Activated gamma-delta T cell (primary cell): Measurements from ENCODE around the gene KCTD14.
"Not testable (repeated sequence)": the region's sequence is repeated elsewhere in the genome, so short reads cannot be mapped to it uniquely, and the experiment has no call there.

Experiments
- DNase-seq: peaks from one replicate; lab custom pipeline; 2025; lab: John Stamatoyannopoulos, UW
- total RNA-seq, 2 donors: gene quantifications; one replicate each; lab custom pipeline; 2026; lab: John Stamatoyannopoulos, UW

The KCTD14 gene, protein sequence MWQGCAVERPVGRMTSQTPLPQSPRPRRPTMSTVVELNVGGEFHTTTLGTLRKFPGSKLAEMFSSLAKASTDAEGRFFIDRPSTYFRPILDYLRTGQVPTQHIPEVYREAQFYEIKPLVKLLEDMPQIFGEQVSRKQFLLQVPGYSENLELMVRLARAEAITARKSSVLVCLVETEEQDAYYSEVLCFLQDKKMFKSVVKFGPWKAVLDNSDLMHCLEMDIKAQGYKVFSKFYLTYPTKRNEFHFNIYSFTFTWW
- 0.04 to 0.15 reads per million in 2 donors for total RNA-seq

DNA sequence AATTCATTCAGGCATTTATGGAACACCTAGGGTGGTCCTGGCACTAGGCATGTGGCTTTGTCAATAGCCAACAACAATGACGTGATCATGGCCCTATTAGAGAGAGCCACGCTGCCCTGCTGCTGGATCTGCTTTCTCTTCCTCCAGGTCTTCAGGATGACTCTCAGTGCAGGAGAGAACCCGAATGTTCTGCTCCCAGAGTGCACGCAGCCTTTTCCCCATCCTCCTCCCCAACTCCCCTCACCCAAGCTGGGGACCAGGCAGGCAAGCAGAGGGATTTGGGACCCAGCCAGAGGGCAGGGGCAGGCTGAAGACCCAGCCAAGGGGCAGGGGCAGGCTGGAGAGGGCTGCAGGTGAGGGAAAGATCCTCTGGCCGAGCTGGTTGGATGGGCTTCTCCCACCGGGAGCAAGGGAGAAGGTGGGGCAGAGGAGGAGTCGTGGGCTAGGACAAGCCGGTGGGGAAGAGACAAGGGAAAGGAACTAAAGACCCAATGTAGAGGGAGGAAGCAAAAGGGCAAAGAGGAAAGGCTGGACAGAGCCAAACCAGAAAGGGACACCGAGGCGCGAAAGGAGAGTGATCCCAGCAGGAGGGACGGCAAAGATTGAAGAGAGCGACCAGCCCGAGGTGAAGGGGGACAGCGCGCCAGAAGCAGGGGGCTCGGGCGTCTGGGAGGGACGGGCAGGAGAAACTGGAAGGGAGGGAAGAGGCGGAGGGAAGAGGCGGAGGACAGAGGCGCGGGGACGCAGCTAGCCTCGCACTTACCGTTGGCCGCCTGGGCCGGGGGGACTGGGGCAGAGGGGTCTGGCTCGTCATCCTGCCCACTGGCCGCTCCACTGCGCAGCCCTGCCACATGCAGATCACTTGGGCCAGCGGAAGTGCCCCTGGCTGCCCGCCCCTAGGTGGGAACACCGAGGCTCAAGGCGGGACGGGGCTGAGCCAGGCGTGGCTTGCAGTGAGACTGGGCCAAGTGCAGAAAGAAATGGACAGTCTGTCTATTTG lies at the start of gene KCTD14:
Gene KCTD14, minus strand, starts transcription at position 880 of the 1,000 bp plus-strand sequence. Its CDS starts 27 bp downstream, at position 853.
- DNase-seq, result no peak

DNA sequence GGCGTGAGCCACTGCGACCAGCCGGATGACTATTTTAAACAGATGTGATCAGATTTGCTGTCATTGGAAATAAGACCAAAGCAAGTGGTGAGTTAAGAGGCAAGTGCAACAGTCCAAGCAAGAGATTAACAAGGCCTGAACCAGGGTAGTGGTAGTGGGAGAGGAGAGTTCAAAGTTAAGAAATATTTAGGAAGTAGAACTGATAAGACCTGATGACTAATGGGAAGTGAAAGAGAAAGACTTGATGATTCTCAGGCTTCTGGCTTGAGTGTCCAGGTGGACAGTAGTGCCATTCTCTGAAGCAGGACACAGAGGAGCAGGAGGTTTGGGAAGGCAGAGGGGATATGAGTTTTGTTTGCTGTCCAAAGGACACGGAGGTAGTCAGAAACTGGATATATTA lies 49.4 kb upstream of the KCTD14 start:
- no peak for DNase-seq

DNA sequence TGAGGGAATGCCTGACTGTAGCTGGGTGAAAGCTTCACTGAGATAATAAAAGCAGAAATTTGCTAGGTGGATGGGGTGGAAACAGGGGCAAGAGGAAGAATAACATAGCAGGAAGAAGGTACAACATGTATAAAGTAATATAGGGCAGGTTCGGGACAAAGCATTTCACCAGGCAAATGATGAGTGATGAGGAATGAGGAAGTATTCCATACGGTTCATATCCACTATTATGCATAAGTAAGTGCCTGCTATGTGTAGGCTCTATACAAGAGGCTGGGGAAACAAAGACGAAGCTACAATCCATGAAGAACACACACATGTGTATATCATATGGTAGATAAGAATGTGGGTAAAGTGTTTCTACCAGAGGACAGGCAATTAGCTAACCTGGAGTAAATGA lies 48.6 kb upstream of the KCTD14 start:
- DNase-seq, result no peak

DNA sequence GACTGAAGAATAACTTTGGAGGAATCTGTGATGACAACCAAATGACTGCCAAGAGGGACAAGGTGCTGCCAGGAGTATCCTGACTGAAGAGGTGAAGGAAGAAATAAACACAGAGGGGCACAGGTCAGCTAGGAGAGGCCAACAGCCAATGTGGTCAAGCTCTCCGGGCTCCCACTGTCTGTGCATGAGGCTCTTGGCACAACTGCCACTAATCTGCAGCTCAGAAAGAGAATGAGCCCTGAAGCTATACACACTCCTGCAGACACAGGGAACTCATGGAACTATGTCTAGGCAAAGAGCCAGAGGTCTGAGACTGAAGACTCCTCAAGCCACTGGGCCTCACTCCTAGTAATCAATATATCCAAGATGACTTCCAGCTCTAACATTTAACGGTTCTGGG lies 47.5 kb upstream of the KCTD14 start:
- no peak for DNase-seq

DNA sequence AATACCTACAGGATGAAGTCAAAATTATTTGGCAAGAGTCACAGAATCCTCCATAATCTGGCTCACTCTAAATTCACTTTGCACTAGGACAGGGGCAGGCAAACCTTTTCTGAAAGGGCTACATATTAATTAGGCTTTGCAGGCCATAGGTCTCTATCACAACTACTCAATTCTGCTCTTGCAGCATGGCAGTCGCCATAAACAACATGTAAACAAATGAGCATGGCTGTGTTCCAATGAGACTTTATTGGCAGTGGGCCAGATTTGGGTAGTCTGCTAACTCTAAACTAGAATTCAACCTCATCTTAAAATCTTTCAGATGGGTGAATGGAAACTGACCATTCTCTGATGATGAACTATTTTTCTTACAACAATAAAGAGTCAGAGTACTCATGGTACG lies 46.4 kb upstream of the KCTD14 start:
- DNase-seq, result no peak

DNA sequence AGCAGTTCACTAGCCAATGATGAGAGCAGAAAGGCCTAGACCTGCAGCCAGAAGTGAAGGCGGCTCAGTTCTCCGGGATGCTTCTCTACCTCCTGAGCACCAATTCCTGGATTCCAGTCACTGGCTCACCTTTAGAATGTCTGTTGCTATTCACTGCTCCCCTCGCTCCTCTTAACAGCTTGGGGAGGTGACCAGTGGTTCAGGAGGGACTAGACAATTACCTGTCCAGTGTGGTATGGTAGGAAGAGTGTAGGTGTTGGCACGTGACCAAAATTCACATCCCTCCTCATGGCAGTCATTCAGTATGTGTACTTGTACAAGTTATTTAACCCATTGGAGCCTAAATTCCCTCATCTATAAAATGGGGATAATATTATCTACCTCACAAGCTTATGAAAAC lies 44.6 kb upstream of the KCTD14 start:
- DNase-seq, result no peak

DNA sequence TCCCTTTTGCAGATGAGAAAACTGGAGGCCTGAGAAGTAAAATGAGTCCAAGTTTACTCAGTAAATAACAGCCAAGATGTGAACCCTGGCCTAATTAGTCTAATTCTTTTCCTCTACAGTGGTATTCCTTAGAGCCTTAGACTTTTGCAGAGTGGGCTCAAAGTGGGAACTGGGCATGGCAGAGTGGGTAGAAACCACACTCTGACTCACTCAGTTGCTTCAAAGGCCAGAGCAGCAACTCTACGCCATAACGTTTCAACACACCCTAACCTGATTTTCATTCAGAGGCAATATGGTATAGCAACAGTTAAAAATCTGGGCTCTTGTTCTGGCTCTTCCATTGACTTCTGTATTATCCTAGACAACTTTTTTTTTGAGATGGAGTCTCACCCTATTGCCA lies 43.4 kb upstream of the KCTD14 start:
- DNase-seq, result no peak

DNA sequence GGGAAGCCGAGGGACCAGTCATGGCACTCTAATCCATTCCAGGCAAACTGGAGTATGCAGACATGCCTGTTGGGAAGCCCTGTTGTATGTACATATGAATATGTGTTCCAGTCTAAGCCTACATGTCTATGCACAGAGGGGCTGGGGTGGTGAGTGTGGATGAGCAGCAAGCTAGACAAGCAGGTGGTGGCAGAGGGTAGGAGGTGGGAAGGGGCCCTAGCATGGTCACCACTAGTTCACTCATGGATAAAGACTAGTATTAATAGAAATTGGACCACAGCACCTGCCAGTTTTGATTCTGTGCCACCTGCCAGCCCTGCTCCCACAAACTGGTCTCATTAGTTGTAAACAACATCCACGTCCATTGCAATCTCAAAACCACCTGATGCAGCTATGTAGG lies 42.1 kb upstream of the KCTD14 start:
- no peak for DNase-seq

DNA sequence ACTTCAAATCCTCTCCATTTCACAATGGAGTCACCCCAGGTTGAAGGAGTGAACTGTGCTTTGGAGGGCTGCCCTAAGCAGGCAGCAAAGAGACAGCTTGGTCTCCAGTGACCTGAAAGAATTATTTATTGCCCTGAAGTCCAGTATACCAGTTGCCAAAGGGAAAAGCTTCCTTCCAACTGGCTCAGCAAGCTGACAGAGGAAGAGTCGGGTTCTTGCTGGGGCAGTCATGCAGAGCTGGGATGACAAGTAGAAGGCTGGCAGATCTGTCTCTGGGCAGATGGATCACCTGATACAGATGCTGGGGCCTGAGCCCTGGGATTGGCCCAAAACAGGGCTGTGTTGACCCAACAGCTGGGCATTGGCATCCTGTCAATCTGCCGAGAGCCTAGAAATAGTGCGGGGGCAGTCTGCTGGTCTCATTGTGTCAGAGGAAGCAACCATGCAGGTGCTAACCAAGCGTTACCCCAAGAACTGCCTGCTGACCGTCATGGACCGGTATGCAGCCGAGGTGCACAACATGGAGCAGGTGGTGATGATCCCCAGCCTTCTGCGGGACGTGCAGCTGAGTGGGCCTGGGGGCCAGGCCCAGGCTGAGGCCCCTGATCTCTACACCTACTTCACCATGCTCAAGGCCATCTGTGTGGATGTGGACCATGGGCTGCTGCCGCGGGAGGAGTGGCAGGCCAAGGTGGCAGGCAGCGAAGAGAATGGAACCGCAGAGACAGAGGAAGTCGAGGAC lies 40.5 kb upstream of the KCTD14 start, which contains the start of gene THRSP:
Gene THRSP, plus strand, starts transcription at position 422 of the 742 bp plus-strand sequence. Its CDS starts 21 bp downstream, at position 443.
- DNase-seq, result no peak

DNA sequence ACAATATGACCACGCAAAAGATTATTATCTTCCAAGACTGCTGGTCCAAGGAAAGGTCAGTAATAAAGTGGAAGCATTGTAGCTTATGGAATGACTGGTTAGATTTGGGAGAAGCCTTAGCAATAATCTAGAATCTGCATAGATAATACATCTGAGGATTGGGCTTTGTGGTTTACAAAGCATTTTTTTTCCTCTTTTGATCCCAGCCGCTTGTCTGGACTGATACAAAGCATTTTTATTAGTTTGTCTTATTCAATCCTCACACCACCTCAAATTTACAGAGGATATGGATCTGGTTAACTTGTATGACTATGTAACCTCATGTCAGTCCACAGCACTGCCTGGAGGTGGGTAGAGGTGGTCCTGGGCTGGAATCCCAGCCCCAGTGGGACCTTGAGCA lies 39.6 kb upstream of the KCTD14 start:
- DNase-seq, result no peak

DNA sequence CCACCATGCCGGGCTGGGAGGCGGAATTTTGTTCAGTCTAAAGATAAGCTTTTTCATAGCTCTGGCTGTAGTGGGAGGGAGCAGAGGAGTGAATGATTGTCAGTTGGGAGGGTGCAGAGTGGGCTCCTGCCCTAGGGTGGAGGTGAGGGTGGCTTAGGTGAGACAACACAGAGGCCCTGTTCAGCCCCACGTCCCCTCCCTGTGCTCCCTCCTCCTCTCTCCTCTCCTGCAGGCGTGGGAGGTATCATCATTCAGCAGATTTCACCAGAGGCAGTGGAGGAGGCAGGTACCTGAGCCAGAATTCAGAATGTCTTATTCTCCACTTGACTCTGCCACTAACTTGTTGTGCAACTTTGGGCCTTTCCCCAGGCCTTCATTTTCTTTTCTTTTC lies 38.8 kb upstream of the KCTD14 start:
- no peak for DNase-seq

DNA sequence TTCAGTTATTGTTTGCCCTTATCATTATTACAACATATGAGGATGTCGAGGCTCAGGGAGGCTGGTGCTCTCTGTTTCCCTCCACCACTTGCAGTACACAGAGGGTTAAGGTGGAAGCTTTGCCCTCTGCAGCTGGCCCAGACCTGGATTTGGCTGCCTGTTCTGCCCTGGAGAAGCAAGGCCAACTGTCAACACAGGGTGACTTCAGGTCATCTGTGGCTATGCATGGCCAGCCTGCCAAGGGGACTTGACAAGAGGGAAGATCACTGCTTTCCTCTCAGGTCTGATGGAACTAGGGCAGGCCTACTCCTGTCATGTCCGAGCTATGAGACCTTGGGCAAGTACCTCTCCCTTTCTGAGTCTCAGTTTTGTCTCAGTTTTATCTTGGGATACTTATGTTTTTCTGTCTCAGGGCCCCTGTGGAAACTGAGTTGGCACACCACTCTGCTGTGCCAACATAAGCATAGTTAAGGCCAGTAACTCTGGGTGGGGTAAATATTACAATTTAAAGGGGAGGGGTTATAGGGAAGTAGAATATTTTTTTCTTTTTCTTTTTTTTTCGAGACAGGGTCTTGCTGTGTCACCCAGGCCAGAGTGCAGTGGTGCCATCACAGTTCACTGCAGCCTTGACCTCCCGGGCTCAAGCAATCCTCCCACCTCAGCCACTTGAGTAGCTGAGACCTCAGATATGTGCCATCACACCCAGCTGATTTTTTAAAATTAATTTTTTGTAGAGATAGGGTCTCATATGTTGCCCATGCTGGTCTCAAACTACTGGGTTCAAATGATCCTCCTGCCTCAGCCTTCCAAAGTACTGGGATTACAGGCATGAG lies 38.2 kb upstream of the KCTD14 start:
- DNase-seq, result no peak

DNA sequence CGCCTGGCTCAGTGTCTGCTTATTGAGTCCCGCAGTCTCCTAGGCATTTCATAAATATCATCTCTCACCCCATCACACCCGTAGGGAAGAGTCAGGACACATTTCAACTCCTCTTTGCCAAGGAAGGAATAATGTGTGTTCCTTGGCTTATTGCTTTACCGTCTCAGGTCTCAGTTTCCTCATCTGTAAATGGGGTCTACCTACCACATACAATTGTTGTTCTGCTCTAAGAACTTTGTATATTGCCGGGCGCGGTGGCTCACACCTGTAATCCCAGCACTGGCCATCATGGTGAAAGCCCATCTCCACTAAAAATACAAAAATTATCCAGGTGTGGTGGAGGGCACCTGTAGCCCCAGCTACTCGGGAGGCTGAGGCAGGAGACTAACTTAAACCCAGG lies 37.5 kb upstream of the KCTD14 start:
- no peak for DNase-seq

DNA sequence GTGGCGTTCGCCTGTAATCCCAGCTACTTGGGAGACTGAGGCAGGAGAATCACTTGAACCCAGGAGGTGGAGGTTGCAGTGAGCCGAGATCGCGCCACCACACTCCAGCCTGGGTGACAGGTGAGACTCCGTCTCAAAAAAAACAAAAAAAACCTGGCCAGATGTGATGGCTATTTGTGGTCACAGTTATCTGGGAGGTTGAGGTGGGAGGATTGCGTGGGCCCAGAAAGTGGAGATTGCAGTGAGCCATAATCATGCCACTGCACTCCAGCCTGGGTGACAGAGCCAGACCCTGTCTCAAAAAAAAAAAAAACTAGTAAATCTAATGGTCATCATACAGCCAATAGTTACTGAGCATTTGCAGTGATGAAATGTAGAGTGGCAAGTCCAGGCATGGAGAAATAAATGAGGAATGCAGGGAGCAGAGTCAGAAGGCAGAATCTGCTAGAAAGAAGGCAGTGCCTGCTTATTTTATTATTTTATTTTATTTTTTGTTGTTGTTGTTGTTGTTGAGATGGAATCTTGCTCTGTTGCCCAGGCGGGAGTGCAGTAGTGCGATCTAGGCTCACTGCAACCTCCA lies 36.8 kb upstream of the KCTD14 start:
- not testable (repeated sequence) for DNase-seq

DNA sequence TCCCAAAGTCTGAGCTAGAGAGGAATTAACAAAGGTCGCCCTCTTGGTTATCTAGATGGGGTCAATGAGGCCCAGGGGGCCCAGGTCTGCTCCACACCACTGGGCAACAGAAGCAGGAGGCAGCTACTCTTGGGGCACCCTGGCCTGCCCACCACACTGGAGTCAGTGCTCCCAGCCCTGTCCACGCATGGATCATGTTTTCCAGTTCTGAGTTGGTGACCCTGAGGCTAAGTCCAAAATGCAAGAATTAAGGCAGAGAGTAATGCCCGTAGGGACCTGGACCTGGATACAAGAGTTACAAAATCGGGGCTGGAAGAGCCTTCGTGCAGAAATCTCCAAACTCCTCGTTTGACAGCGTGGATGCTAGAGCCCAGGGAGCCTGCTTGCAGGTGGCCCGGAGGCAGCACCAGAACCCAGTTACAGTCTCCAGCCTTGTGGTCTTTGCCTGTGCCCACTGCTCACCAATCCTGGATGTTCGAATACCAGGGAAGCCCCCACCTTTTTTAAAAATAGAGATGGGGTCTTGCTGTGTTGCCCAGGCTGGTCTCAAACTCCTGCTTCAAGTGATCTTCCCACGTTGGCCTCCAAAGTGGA lies 34.5 kb upstream of the KCTD14 start:
- no peak for DNase-seq

DNA sequence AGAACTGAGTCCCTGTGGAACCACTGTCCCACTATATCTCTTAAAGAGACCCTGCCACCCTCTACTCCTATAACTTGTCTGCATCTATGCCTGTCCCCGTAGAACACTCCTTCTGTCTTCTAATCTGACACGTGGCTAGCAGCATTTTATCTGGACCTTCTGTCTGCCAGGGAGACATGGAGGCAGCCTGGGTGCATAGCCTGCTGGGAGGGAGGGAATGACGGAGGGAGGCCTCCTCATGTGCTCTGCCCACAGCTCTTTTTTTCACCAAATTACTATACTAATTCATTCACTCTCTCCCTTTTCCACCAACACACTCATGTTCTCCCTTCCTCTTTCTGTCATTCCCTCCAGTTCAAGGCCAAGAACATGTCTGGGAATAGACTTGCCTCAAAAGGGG lies 33.0 kb upstream of the KCTD14 start:
- DNase-seq, result no peak

DNA sequence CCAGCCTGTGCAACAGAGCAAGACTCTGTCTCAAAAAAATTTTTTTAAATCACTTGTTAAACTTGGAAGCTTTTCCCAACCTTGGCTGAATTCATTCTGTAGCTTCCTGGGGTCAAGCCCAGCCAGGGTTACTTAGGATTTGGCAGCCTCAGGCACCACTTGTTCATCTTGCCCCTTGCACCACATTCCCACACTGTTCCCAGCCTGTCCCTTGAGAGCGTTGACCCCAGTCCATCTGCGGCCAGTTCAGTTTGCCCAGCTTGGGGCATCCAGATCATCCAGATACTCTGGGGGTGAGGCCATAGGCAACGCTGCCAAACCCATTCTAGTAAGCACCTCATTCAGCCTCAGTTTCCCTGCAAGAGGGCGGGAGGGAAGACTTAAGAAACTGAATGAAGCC lies 31.9 kb upstream of the KCTD14 start:
- DNase-seq, result no peak

DNA sequence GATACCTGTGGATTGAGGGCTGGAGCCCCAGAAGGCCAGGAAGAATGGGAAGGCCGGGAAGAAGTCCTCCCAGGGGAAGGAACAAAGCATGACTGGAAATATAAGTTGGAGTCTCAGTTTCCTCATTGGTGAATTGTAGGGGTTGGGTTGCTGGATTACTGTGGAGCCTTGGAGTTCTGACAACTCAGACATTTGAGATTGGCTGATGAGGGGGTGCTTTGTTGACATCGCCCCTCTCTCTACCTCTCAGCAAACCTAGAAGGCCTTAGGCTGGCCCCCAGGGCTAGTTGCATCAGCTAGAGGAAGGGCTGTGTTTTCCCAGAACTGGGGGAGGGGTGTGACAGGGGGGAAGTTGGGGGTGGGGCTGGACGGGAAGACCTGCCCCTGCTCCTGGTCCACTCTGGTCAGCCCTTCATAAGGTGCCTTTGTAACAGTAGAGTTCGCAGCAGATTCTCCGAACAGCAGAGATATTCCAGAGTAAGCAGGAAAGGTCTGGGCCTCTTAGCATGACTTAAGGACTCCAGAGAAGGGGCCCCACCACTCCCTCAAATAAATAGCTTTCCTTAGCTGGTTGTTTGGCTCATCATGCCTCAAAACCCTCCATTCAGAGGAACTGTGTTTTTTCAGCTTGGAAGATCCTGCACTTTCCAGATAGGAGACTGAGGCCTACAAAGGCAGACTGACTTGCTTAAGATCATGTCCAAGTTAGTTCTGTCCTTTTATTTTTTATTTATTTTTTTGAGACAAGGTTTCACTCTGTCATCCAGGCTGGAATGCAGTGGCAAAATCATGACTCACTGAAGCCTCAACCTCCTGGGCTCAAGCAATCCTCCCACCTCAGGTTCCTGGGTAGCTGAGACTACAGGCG lies 28.1 kb upstream of the KCTD14 start:
- no peak for DNase-seq

DNA sequence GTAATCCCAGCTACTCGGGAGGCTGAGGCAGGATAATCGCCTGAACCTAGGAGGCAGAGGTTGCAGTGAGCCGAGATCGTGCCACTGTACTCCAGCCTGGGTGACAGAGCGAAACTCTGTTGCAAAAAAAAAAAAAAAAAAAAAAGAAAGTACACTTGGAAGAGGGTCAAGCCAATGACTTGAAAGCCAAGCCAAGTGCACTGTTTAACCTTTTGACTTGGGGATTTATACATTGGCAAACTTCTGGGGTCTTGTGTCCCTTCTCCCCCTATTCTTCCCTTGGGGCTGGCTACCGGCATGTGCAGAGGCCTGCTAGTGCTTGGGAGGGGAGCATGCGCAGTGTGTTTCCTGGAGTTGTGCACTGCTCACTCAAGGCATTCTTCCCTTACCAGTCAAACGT lies 26.3 kb upstream of the KCTD14 start:
- no peak for DNase-seq

DNA sequence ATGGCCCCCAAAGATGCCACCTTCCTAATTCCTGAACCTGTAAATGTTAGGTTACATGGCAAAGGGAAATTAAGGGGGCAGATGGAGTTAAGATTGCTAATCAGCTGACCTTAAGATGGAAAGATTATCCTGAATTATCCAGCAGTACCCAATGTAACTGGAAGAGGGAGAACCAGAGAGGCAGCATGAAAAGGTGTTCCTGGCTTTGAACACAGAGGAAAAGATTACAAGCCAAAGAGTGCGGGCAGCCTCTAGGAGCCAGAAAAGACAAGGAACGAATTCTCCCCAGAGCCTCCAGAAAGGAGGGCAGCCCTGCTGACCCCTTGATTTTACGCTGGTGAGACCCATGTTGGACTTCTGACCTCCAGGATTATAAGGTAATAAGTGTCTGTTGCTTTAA lies 25.5 kb upstream of the KCTD14 start:
- DNase-seq, result no peak
